Stimulated activated memory B cell treated with anti-CD40 and anti-IgM and Interleukin-4, amounts not matched to agents 10 μg/mL and 1 μg/mL and 100 μg/mL, for 72 hours (primary cell): Measurements from ENCODE around the gene MPDU1.
"Not testable (repeated sequence)": the region's sequence is repeated elsewhere in the genome, so short reads cannot be mapped to it uniquely, and the experiment has no call there.

Experiments
- ATAC-seq: fragments of 150-1000 bp; cut with Tn5 transposase; 2 replicates; pipeline ENCODE4 v1.10.0; 2021
- H3K27ac Mint-ChIP-seq: one replicate; pipeline ENCODE4 v1.8.0; 2022; ENCODE audit warnings: mild to moderate bottlenecking, mixed read lengths
- H3K27me3 Mint-ChIP-seq: one replicate; pipeline ENCODE4 v1.8.0; 2022; ENCODE audit warnings: mixed read lengths
- H3K36me3 Mint-ChIP-seq: one replicate; pipeline ENCODE4 v1.8.0; 2022; ENCODE audit warnings: mixed read lengths
- H3K4me1 Mint-ChIP-seq: one replicate; pipeline ENCODE4 v1.8.0; 2022; ENCODE audit warnings: mixed read lengths
- H3K4me3 Mint-ChIP-seq: one replicate; pipeline ENCODE4 v1.8.0; 2022; ENCODE audit warnings: mild to moderate bottlenecking, moderate library complexity, mixed read lengths
- H3K9me3 Mint-ChIP-seq: one replicate; pipeline ENCODE4 v1.8.0; 2022; ENCODE audit warnings: mixed read lengths

Gene MPDU1

DNA sequence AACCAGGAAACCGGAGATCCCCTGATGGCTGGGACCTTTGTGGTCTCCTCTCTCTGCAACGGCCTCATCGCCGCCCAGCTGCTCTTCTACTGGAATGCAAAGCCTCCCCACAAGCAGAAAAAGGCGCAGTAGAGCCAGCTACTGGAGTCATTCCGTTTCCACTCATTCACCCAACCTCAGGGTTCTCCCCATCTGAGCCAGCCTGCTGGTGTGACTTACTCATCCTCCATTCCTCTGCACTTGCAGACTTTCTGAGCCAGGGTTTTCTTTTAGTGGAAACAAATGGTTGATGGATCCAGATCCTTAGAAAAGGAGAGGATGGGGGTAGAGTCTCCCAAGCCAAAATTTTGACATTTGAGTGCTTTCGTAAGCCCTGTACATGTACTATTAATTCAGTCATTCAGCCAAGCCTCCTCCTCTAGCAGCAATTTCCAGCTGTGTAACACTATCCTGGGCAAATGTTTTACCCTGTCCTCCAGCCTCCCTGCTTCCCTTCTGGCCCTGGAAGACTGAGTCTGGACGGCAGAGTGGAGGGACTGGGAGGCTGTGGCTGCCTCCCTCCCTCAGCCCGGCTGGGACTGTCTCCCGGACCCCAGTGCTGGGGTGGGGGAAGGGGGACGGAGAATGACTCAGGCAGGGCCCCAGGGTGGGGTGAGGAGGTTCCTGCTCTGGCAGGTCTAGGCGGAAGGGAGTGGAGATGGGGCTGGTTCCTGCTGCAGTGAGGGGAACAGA is 3.9 kb downstream of the MPDU1 start:
- no peak for ATAC-seq
- Mint-ChIP-seq H3K4me3 (no peak overlapping the region), H3K27me3 (no peaks in the 10 kb centered on the region), H3K4me1 (peaks cover 18% of the 10 kb centered on the region), H3K27ac (peak overlapping the region; percentile 67), H3K9me3 (no peaks in the 10 kb centered on the region), H3K36me3 (peaks cover 47% of the 10 kb centered on the region)

DNA sequence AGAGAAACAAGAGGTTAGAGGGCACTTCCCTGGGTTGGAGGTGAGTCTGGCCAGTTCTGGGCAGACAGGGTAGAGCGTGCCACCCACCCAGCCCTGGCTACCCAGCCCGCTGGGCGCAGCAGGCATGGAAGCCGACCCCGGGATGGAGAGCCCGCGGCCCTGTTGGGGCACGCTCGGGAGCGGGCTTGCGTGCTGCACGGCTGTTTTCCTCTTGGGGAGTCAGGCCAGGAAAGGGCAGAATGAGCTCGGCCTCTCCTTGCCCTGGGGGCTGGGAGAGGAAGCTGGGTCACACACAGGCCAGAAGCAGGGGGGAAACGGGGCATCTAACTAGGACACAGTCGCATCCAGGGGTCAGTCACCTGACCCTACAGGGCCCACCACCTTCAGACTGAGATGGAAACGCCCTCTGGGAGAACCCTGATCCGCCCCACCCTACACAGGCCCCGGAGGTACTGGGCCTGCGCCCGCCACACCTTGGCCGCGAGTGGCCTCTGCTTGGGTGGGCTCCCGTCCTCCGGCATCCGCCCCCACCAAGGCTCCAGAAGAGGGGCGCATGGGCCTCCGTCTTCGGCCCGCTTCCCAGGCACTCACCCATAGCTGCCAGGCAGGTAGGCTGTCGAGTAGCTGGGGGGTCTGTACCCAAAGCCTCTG is 5.0 kb downstream of the MPDU1 start:
- Mint-ChIP-seq H3K36me3 (peaks cover 57% of the 10 kb centered on the region), H3K27me3 (no peaks in the 10 kb centered on the region), H3K4me3 (no peak overlapping the region), H3K4me1 (peaks cover 17% of the 10 kb centered on the region), H3K9me3 (no peaks in the 10 kb centered on the region), H3K27ac (peak overlapping the region; percentile 39)
- ATAC-seq, result peak; percentile 25

DNA sequence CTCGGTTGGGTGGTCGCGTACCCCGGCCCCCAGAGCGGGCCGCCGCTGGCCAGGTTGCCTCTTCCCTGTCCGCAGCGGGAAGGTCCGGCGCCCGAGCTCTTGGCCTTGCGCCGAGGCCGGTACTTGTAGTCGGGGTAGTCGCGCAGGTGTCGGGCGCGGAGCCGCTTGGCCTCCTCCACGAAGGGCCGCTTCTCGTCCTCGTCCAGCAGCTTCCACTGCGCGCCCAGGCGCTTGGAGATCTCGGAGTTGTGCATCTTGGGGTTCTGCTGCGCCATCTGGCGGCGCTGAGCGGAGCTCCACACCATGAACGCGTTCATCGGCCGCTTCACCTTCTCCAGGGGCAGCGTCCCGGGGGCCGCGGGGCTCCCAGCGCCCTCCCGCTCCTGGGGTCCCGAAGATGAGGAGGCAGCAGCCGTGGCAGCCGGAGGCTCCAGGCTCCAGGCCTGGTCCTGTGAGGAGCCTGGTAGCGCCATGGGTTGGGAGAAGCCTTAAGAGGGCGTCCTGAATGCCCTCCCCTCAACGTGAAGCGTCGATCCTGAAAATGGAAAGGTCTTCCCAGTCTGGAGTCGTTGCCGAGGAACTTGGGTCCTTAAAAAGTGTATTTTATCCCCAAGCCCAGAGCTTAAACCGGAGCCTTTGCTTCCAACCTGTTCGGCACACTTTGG is 5.7 kb downstream of the MPDU1 start:
- H3K4me3 Mint-ChIP-seq, result no peak overlapping the region
- no peaks in the 10 kb centered on the region for H3K9me3 Mint-ChIP-seq
- peaks cover 61% of the 10 kb centered on the region for H3K36me3 Mint-ChIP-seq
- H3K27ac Mint-ChIP-seq, result no peak overlapping the region
- H3K27me3 Mint-ChIP-seq, result no peaks in the 10 kb centered on the region
- peaks cover 15% of the 10 kb centered on the region for H3K4me1 Mint-ChIP-seq
- peak; percentile 74 for ATAC-seq

DNA sequence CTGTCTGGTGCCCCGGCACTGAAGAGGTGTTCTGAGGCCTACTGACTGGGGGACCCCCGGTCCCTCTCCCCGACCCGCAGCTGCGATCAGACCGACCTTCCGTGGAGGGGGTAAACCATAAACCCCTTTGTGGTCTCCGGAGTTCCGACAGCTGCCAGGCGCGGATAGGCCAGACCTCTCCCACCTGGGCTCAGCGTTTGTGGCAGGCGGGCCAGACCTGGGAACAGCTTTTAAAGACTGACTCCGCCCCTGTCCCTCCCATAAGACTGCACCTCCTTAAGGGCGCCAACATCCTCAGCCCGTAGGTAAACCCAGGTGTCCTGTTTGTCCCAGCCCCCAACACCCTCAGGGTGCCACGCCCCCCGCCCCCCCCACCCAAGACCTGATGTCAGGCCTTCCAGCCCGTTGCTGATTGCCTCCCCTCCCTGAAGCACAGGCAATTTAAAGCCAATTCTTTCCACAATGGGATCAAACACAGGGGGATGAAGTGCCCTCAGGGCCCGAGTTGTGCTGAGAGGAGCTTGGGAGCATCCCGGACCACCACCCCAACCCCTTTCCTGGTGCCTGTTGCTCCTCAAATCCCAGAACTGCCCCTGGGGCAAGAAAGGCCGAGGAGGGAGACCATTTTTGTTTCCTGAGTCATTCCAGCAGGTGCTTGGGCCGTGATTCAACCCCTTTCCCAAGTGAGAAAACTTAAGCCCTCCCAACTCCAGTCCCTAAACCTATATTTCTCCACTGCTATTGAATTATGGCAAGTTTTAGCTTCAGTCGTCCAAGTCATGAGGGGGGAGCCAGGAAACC is 6.4 kb downstream of the MPDU1 start, which contains the start of gene SOX15:
SOX15 (minus strand) TSS at position 204 of the 801 bp plus-strand sequence. CDS start 418 bp downstream, outside the sequence.
- H3K36me3 Mint-ChIP-seq, result peaks cover 59% of the 10 kb centered on the region
- ATAC-seq, result no peak
- peaks cover 8% of the 10 kb centered on the region for H3K4me1 Mint-ChIP-seq
- H3K9me3 Mint-ChIP-seq, result no peaks in the 10 kb centered on the region
- no peak within 1 kb of the TSS for H3K27ac Mint-ChIP-seq
- no peaks in the 10 kb centered on the region for H3K27me3 Mint-ChIP-seq
- no peak within 1 kb of the TSS for H3K4me3 Mint-ChIP-seq

DNA sequence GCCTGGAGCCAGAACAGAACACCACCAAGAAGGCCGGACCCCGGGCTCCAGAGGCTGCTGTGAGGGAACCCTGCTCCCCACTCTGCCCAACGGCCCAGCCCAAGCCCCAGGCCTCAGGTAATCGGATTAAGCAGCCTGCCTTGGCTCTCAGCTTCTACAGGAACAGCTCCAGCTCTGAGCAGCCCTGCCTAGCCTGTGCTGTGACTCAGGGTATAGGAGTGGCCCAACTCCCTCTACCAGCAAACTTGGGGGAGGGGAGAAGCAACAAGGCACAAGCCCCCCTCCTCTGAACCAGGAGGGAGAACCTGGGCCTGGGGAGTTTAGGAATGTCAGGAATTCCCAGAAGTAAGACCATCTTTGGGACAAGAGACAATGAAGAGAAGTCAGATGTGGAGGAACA is 7.1 kb downstream of the MPDU1 start:
- Mint-ChIP-seq H3K4me3 (no peak overlapping the region), H3K9me3 (no peaks in the 10 kb centered on the region), H3K4me1 (peaks cover 2% of the 10 kb centered on the region), H3K27me3 (no peaks in the 10 kb centered on the region), H3K27ac (no peak overlapping the region), H3K36me3 (peaks cover 62% of the 10 kb centered on the region)
- no peak for ATAC-seq

DNA sequence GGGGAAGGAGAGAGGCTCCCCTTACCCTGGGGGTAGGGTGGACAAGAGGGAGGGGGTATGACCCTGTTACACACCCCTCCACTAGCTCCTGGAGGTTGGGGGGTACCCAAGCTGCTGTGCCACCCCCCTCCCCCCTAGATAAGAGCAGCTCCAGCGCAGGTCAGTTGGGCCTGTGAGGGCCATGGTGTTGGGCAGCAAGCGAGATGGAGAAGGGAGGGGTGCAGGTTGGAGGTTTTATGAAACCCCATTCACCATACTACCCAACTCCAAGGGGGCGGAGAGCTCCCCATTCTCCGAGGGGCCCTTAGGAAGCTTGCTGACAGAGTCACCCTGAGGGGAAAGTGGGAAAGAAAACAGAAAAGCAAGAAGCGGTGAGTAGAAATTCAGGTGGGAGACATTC is 7.9 kb downstream of the MPDU1 start:
- ATAC-seq, result no peak
- no peak overlapping the region for H3K27ac Mint-ChIP-seq
- peaks cover 63% of the 10 kb centered on the region for H3K36me3 Mint-ChIP-seq
- H3K4me3 Mint-ChIP-seq, result no peak overlapping the region
- no peaks in the 10 kb centered on the region for H3K9me3 Mint-ChIP-seq
- no peaks in the 10 kb centered on the region for H3K4me1 Mint-ChIP-seq
- no peaks in the 10 kb centered on the region for H3K27me3 Mint-ChIP-seq

DNA sequence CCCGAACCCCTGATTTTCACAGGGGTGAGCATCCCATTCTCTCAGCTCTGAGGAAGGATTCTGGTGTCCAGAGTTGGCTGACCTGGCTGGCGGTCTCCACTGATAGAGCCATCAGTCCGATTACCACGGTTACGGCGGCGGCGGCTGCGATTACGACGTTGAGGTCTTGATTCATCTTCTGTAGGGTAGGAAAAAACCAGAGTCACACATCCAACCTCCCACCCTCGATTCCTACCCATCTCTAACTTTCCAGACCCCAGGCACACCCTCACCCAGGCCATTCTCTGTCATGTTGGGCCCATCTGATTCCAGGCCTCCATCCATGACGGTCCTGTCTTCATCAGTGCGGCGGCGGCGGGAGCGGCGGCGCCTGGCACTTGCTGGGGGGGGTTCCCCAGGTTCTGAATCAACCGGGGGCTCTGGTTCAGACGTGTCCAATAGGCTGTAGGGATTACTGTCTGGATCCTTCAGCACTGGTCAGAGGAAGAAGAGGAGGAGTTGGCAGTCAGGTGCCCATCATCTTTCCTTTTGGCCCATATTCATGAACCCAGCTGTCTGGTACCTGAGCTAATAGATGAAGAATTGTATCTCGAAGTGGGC is 8.9 kb downstream of the MPDU1 start:
- no peaks in the 10 kb centered on the region for H3K9me3 Mint-ChIP-seq
- H3K4me3 Mint-ChIP-seq, result no peak overlapping the region
- no peaks in the 10 kb centered on the region for H3K27me3 Mint-ChIP-seq
- no peak overlapping the region for H3K27ac Mint-ChIP-seq
- H3K4me1 Mint-ChIP-seq, result no peaks in the 10 kb centered on the region
- H3K36me3 Mint-ChIP-seq, result peaks cover 65% of the 10 kb centered on the region
- no peak for ATAC-seq

DNA sequence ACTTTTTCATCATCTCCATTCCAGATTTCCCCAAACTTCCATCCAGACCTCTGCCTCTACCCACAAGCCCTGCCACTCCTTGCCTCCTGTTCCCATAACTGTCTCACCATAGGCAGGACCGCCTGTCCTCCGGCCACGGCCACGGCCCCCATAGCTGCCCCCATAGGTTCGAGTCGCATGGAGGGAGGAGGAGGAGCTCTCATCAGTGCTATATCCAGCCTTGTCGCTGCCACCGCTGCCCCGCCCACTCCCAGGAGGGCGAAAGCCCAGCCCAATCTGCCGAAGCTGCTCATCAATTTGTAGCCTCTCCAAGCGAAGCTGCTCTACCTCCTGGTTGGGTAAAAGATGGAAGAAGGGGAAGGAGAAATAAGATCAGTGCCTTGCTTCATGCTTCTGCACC is 9.6 kb downstream of the MPDU1 start:
- no peak overlapping the region for H3K4me3 Mint-ChIP-seq
- peaks cover 62% of the 10 kb centered on the region for H3K36me3 Mint-ChIP-seq
- no peaks in the 10 kb centered on the region for H3K9me3 Mint-ChIP-seq

DNA sequence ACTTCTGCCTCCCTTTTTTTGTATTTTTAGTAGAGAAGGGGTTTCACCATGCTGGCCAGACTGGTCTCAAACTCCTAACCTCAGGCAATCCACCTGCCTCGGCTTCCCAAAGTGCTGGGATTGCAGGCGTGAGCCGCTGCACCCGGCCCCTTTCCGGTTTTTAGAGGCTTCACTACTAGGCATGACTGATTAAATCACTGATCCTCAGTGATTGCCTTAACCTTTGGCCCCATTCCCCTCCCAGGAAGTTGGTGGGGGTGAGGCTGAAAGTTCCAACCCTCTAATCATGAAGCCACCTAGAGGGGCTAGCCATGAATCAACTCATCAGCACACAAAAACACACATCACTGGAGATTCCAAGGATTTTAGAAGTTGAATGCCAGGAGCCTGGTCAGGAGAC is 13.9 kb downstream of the MPDU1 start:
- not testable (repeated sequence) for H3K4me1 Mint-ChIP-seq, H3K4me3 Mint-ChIP-seq, H3K27ac Mint-ChIP-seq, ATAC-seq, H3K9me3 Mint-ChIP-seq, H3K27me3 Mint-ChIP-seq
- peaks cover 72% of the 10 kb centered on the region for H3K36me3 Mint-ChIP-seq

More for the DNA sequence above, 9.6 kb downstream of the MPDU1 start:
- Mint-ChIP-seq H3K27me3 (no peaks in the 10 kb centered on the region), H3K27ac (no peak overlapping the region), H3K4me1 (no peaks in the 10 kb centered on the region)
- no peak for ATAC-seq

DNA sequence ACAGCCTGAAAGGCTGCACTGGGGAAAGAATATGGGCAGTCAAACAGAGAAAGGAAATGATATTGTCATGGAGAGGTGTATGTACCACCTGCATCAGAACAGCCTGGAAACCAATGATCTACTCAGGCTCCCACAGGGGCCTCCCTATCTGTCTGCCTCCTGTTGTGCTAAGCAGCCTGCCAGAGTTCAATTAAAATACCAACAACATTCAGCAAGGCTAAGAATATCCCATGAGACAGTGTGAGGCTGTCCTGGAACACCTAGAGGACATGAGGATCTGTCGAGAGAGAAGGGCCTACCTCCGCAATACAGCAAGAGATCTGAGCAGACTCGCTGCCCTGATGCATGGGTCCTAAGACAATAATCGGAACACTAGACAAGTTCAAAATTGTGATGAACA is 22.6 kb downstream of the MPDU1 start:
- Mint-ChIP-seq H3K4me1 (peaks cover 25% of the 10 kb centered on the region), H3K4me3 (no peak overlapping the region), H3K36me3 (peaks cover 51% of the 10 kb centered on the region), H3K27ac (no peak overlapping the region), H3K27me3 (no peaks in the 10 kb centered on the region), H3K9me3 (no peaks in the 10 kb centered on the region)
- no peak for ATAC-seq

DNA sequence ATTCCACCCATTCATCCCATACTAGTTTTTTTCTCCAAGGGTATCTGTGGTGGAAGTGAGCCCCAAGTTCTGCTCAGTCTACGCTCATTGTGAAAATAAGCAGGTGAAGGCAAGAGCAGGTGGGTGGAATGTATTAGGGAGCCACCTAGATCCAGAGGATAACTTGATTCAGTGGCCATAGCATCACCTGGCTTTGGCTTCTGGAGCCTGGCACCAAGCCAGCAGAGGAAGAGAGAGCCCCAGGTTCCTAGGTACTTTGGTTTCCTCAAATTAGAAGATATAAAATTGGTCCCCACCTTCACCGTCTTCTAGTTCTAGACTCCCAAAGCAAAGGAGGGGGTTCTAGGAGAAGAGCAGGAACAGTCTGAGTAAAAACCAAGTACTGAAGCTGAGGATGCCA is 27.0 kb downstream of the MPDU1 start:
- Mint-ChIP-seq H3K36me3 (peaks cover 28% of the 10 kb centered on the region), H3K9me3 (no peaks in the 10 kb centered on the region), H3K4me1 (peaks cover 53% of the 10 kb centered on the region), H3K27me3 (no peaks in the 10 kb centered on the region), H3K27ac (no peak overlapping the region), H3K4me3 (no peak overlapping the region)
- no peak for ATAC-seq

DNA sequence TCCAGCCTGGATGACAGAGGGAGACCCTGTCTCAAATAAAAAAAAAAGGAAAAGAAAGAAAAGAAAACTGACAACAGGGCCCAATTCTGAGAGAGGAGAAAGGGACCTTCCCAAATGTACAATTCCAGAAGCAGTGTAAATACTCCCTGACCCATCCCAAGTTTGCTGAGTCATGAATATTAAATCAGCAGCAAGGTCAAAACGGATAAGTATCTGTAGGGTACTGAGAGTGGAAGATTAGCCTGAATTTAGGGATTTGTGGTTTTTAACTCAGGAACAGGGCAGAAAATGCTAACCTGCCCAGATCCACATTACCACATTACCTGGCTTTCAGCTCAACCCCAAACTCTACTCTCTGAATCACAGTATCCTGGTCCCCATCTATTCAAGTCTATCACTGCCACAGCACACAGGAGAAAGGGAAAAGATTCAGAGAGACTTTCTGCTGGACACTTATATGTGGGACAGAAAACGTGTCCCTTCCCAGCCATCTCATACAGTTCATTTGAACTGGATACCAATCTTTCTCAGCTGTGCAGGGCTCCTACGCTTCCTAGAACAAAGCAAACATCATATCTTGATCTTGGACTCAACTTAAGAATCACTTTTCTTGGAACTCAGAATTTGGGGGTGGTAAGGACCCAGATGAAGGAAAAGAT is 28.1 kb downstream of the MPDU1 start:
- Mint-ChIP-seq H3K27me3 (no peaks in the 10 kb centered on the region), H3K36me3 (peaks cover 22% of the 10 kb centered on the region), H3K4me3 (no peak overlapping the region), H3K4me1 (peaks cover 47% of the 10 kb centered on the region), H3K9me3 (no peaks in the 10 kb centered on the region), H3K27ac (peak overlapping the region; percentile 62)
- no peak for ATAC-seq

DNA sequence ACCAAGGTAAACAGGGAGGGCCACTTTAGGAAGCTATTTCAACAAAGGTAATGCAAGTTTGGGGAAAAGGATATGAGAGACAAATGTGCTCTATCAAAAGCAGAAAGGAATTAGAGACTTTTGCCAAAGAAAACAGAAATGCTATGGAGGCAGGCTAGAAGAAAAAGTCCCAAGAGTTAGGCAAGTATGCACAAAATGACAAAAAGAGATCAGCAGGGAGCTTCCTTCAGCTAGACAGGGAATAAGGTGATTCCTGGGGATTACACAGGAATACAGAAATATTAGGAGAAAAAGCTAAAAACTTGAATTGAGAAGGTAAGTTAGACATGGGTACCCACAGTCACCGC is 28.6 kb downstream of the MPDU1 start:
- no peaks in the 10 kb centered on the region for H3K27me3 Mint-ChIP-seq
- H3K9me3 Mint-ChIP-seq, result no peaks in the 10 kb centered on the region
- peaks cover 47% of the 10 kb centered on the region for H3K4me1 Mint-ChIP-seq
- H3K36me3 Mint-ChIP-seq, result peaks cover 22% of the 10 kb centered on the region
- no peak for ATAC-seq
- H3K4me3 Mint-ChIP-seq, result no peak overlapping the region
- H3K27ac Mint-ChIP-seq, result no peak overlapping the region

DNA sequence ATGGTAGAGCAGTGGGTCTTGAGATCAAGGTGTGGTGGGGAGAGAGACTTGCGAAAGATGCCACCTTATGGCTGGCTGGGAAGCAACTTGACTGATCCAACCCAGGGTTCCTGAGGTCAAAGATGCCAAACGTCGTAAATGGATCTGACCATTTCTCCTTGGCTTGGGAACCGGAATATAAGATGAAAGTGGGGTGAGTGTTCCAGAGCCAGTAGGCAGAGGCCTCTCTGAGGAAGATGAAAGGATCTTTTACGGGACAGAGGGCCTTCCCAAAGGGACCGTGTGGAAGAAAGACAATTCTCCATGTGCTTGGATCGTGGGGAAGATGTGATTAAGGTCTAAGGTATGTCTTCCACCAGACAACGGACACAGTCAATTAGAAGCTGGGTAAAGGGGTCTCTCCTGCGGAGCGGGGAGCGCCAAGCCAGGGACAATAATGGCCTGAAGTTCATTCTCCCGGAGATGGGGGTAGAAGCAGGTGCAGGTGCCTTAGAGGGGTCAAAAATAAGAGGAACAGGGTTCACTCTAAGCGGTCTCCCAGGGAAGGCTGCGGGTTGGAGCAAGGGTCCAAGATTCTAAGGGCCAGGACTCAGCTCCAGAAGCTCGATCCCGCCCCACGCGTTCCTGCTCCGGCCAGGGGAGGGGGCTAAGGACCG is 30.2 kb downstream of the MPDU1 start:
- H3K9me3 Mint-ChIP-seq, result no peaks in the 10 kb centered on the region
- H3K27ac Mint-ChIP-seq, result peak overlapping the region; percentile 80
- ATAC-seq, result no peak
- peak overlapping the region; percentile 86 for H3K4me3 Mint-ChIP-seq
- H3K4me1 Mint-ChIP-seq, result peaks cover 51% of the 10 kb centered on the region
- H3K36me3 Mint-ChIP-seq, result peaks cover 22% of the 10 kb centered on the region
- no peaks in the 10 kb centered on the region for H3K27me3 Mint-ChIP-seq
